K562 (cell line): ENCODE measurements around the gene HSPA1L. TPM values are rescaled to one million over a fixed set of nuclear protein-coding genes. Genes with fewer than 3 reads are reported as not detected.
A peak's percentile ranks its signal among the peaks of the same experiment; 100 is the strongest.

ENCODE experiments used
- CCNT2 ChIP-seq: IDR thresholded peaks from 2 replicates; pipeline ENCODE4 v1.6.1; 2011; ENCODE audit warnings: borderline replicate concordance, low read depth, mild to moderate bottlenecking, moderate library complexity, mixed read lengths, low read length; ENCODE audit not compliant: insufficient read length; ENCODE audit errors: extremely low read depth
- EP400 ChIP-seq: fragments of 450-650 bp; IDR thresholded peaks from 2 replicates; pipeline ENCODE4 v1.6.1; 2017; ENCODE audit warnings: antibody characterized with exemption, mild to moderate bottlenecking, moderate library complexity
- FOXP1 ChIP-seq: sonication (generic); formaldehyde crosslinking; IDR thresholded peaks from 2 replicates; pipeline ENCODE4 v1.8.0; 2022; ENCODE audit warnings: mild to moderate bottlenecking, missing genetic modification reagents
- GATAD2A ChIP-seq: fragments of 450-650 bp; IDR thresholded peaks from 2 replicates; pipeline ENCODE4 v1.6.1; 2017
- LARP7 ChIP-seq: fragments of 450-650 bp; IDR thresholded peaks from 2 replicates; pipeline ENCODE4 v1.6.1; 2016
- MTA3 ChIP-seq: fragments of 450-650 bp; formaldehyde crosslinking; IDR thresholded peaks from 2 replicates; pipeline ENCODE4 v1.6.1; 2017; ENCODE audit warnings: mild to moderate bottlenecking, borderline replicate concordance
- MTF1 ChIP-seq: fragments of 250-450 bp; sonication (Bioruptor Pico); IDR thresholded peaks from 2 replicates; pipeline ENCODE4 v1.9.0; 2021; ENCODE audit warnings: moderate library complexity, mild to moderate bottlenecking, inconsistent platforms, borderline replicate concordance
- NFYB ChIP-seq: IDR thresholded peaks from 2 replicates; pipeline ENCODE4 v1.6.1; 2011; ENCODE audit warnings: mild to moderate bottlenecking, moderate library complexity; ENCODE audit not compliant: insufficient read length; ENCODE audit errors: extremely low read depth
- PHF20 ChIP-seq: fragments of 450-650 bp; IDR thresholded peaks from 2 replicates; pipeline ENCODE4 v1.6.1; 2018; ENCODE audit not compliant: partially characterized antibody
- SIN3A ChIP-seq, 2 experiments: fragments of 150-350 bp in 1 of 2; IDR thresholded peaks; 2 replicates each; pipeline ENCODE4 v1.6.1; 2011 to 2016; ENCODE audit warnings: borderline replicate concordance in 2 of 2, low read depth in 2 of 2, low read length in 2 of 2, mild to moderate bottlenecking in 2 of 2, moderate library complexity in 2 of 2; ENCODE audit not compliant: control insufficient read depth in 1 of 2
- ZFX ChIP-seq: sonication (generic); formaldehyde crosslinking; IDR thresholded peaks from 2 replicates; pipeline ENCODE4 v1.8.0; 2022; ENCODE audit warnings: mild to moderate bottlenecking, missing genetic modification reagents, moderate library complexity
- ZNF232 ChIP-seq: sonication (generic); formaldehyde crosslinking; IDR thresholded peaks from 2 replicates; pipeline ENCODE4 v1.8.0; 2022; ENCODE audit warnings: mild to moderate bottlenecking, missing genetic modification reagents
- polyA plus RNA-seq, 8 experiments: library from polyadenylated mRNA; depleted of rRNA in 4 of 8; stranded (reverse) in 5 of 8; unstranded in 3 of 8; fragments of >200 nt; fragmentation: Nextera tagmentation in 2 of 8; fragmentation: Illumina TruSeq in 1 of 8; extraction: Ambion mirVana in 2 of 8; extraction: Trizol in 1 of 8; gene quantifications; 2 replicates each; pipeline versions ENCODE4 v1.2.1 to v1.2.3, GENCODE V29; 2011 to 2014; ENCODE audit warnings: inconsistent platforms in 1 of 8, missing spikeins in 1 of 8
- total RNA-seq, 7 experiments: library from RNA; depleted of rRNA in 6 of 7; stranded (reverse); fragments of >200 nt in 6 of 7; fragmentation: Illumina TruSeq in 2 of 7; extraction: Trizol in 2 of 7; gene quantifications; 2 replicates each; pipeline versions ENCODE4 v1.2.1 to v1.2.3, GENCODE V29; 2011 to 2021; ENCODE audit warnings: low replicate concordance in 1 of 7
- TF ChIP-seq, protein P1 (sequence below): sonication (generic); formaldehyde crosslinking; IDR thresholded peaks from 2 replicates; pipeline ENCODE4 v1.8.0; 2022; ENCODE audit warnings: mild to moderate bottlenecking, missing genetic modification reagents
- TF ChIP-seq, protein P2 (sequence below): fragments of 250-450 bp; sonication (Bioruptor Pico); IDR thresholded peaks from 2 replicates; pipeline ENCODE4 v1.9.0; 2021; ENCODE audit warnings: mild to moderate bottlenecking, inconsistent platforms
- TF ChIP-seq, protein P3 (sequence below): fragments of 250-450 bp; sonication (Bioruptor Pico); IDR thresholded peaks from 2 replicates; pipeline ENCODE4 v1.5.0; 2021; ENCODE audit warnings: mild to moderate bottlenecking, borderline replicate concordance
- TF ChIP-seq, protein P4 (sequence below): fragments of 450-650 bp; formaldehyde crosslinking; IDR thresholded peaks from 2 replicates; pipeline ENCODE4 v1.4.0; 2022; ENCODE audit warnings: missing genetic modification characterization
- TF ChIP-seq, protein P5 (sequence below), 2 experiments: fragments of 200-800 bp in 1 of 2; sonication (Bioruptor generic) in 1 of 2; sonication (generic) in 1 of 2; formaldehyde crosslinking in 1 of 2; IDR thresholded peaks in 1 of 2; conservative IDR thresholded peaks in 1 of 2; 2 replicates each; pipeline versions ENCODE4 v1.5.0 to v1.6.1; 2016 to 2020; ENCODE audit warnings: missing compliant biosample characterization in 1 of 2, missing genetic modification characterization in 1 of 2, missing genetic modification reagents in 1 of 2

The HSPA1L gene
- total and polyA plus RNA-seq, 9 of the 15 experiments (the other 6 are each of a cell fraction or from before 2014, with no cell fraction given): 0.14 to 2.1 (median 1.3) TPM

- TF ChIP-seq CCNT2 (peak; percentile 91), ZNF232 (CRISPR knock-in tag) (peak; percentile 74; the same call in 1 of the 2 replicates), GATAD2A (peak; percentile 95), ZFX (CRISPR knock-in tag) (peak; percentile 47; the same call in 1 of the 2 replicates), MTF1 (CRISPR knock-in tag) (no peak), NFYB (peak; percentile 90), MTA3 (peak; percentile 100), LARP7 (peak; percentile 71; the same call in 1 of the 2 replicates), PHF20 (peak; percentile 80), FOXP1 (peak; percentile 81), EP400 (no peak), SIN3A (IDR thresholded peaks at IDR 0.05; ENCODE audit: borderline replicate concordance in 2 of 2, control insufficient read depth in 1 of 2, low read depth in 2 of 2, low read length in 2 of 2) (peak; percentile 85 to 96)
- TF ChIP-seq, protein P1, sequence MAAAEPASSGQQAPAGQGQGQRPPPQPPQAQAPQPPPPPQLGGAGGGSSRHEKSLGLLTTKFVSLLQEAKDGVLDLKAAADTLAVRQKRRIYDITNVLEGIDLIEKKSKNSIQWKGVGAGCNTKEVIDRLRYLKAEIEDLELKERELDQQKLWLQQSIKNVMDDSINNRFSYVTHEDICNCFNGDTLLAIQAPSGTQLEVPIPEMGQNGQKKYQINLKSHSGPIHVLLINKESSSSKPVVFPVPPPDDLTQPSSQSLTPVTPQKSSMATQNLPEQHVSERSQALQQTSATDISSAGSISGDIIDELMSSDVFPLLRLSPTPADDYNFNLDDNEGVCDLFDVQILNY (CRISPR knock-in tag): peak; percentile 76; the same call in 1 of the 2 replicates
- TF ChIP-seq, protein P2, sequence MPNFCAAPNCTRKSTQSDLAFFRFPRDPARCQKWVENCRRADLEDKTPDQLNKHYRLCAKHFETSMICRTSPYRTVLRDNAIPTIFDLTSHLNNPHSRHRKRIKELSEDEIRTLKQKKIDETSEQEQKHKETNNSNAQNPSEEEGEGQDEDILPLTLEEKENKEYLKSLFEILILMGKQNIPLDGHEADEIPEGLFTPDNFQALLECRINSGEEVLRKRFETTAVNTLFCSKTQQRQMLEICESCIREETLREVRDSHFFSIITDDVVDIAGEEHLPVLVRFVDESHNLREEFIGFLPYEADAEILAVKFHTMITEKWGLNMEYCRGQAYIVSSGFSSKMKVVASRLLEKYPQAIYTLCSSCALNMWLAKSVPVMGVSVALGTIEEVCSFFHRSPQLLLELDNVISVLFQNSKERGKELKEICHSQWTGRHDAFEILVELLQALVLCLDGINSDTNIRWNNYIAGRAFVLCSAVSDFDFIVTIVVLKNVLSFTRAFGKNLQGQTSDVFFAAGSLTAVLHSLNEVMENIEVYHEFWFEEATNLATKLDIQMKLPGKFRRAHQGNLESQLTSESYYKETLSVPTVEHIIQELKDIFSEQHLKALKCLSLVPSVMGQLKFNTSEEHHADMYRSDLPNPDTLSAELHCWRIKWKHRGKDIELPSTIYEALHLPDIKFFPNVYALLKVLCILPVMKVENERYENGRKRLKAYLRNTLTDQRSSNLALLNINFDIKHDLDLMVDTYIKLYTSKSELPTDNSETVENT (CRISPR knock-in tag): peak; percentile 97
- TF ChIP-seq, protein P3, sequence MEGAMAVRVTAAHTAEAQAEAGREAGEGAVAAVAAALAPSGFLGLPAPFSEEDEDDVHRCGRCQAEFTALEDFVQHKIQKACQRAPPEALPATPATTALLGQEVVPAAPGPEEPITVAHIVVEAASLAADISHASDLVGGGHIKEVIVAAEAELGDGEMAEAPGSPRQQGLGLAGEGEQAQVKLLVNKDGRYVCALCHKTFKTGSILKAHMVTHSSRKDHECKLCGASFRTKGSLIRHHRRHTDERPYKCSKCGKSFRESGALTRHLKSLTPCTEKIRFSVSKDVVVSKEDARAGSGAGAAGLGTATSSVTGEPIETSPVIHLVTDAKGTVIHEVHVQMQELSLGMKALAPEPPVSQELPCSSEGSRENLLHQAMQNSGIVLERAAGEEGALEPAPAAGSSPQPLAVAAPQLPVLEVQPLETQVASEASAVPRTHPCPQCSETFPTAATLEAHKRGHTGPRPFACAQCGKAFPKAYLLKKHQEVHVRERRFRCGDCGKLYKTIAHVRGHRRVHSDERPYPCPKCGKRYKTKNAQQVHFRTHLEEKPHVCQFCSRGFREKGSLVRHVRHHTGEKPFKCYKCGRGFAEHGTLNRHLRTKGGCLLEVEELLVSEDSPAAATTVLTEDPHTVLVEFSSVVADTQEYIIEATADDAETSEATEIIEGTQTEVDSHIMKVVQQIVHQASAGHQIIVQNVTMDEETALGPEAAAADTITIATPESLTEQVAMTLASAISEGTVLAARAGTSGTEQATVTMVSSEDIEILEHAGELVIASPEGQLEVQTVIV (CRISPR knock-in tag): no peak
- TF ChIP-seq, protein P4, sequence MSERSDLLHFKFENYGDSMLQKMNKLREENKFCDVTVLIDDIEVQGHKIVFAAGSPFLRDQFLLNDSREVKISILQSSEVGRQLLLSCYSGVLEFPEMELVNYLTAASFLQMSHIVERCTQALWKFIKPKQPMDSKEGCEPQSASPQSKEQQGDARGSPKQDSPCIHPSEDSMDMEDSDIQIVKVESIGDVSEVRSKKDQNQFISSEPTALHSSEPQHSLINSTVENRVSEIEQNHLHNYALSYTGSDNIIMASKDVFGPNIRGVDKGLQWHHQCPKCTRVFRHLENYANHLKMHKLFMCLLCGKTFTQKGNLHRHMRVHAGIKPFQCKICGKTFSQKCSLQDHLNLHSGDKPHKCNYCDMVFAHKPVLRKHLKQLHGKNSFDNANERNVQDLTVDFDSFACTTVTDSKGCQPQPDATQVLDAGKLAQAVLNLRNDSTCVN (CRISPR knock-in tag): peak; percentile 88; the same call in 1 of the 2 replicates
- TF ChIP-seq, protein P5, sequence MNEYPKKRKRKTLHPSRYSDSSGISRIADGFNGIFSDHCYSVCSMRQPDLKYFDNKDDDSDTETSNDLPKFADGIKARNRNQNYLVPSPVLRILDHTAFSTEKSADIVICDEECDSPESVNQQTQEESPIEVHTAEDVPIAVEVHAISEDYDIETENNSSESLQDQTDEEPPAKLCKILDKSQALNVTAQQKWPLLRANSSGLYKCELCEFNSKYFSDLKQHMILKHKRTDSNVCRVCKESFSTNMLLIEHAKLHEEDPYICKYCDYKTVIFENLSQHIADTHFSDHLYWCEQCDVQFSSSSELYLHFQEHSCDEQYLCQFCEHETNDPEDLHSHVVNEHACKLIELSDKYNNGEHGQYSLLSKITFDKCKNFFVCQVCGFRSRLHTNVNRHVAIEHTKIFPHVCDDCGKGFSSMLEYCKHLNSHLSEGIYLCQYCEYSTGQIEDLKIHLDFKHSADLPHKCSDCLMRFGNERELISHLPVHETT (CRISPR knock-in tag; conservative IDR thresholded peaks at IDR 0.05 in 1 of 2, IDR thresholded peaks at IDR 0.05 in 1 of 2): no peak
Observed at GRCh38 chr6:31815025-31815838, at the start of gene HSPA1L, which contains the start of gene HSPA1A (continued).
